HG03039 (cell line): ENCODE measurements around the gene FOXK2.

Experiments used
- ATAC-seq: cut with Tn5 transposase; IDR thresholded peaks from one replicate; pipeline ENCODE4 v1.9.1; 2021; ENCODE audit warnings: mild to moderate bottlenecking, moderate library complexity; ENCODE audit not compliant: unreplicated experiment

Gene FOXK2

GRCh38 chr17:82601447-82602000 lies 82.0 kb downstream of the FOXK2 start:
- ATAC-seq, result no peak

GRCh38 chr17:82602487-82602886 lies 83.0 kb downstream of the FOXK2 start:
- ATAC-seq, result no peak

GRCh38 chr17:82602986-82603710 lies 83.6 kb downstream of the FOXK2 start:
- no peak for ATAC-seq

- ATAC-seq, result no peak
Observed at GRCh38 chr17:82603981-82604448, 84.5 kb downstream of the FOXK2 start.

GRCh38 chr17:82604532-82604931 lies 85.0 kb downstream of the FOXK2 start:
- ATAC-seq, result no peak

- ATAC-seq, result no peak
Observed at GRCh38 chr17:82605939-82606600, 86.5 kb downstream of the FOXK2 start.

- no peak for ATAC-seq
Observed at GRCh38 chr17:82608816-82609215, 89.3 kb downstream of the FOXK2 start.

- no peak for ATAC-seq
Observed at GRCh38 chr17:82609655-82610054, 90.1 kb downstream of the FOXK2 start.

GRCh38 chr17:82611140-82612058 lies 91.9 kb downstream of the FOXK2 start:
- ATAC-seq, result no peak

- no peak for ATAC-seq
Observed at GRCh38 chr17:82613283-82614094, 94.0 kb downstream of the FOXK2 start.

- no peak for ATAC-seq
Observed at GRCh38 chr17:82614095-82614631, 94.6 kb downstream of the FOXK2 start.

GRCh38 chr17:82615084-82616020 lies 95.8 kb downstream of the FOXK2 start:
- no peak for ATAC-seq

- ATAC-seq, result no peak
Observed at GRCh38 chr17:82616021-82616711, 96.6 kb downstream of the FOXK2 start.

- ATAC-seq, result no peak
Observed at GRCh38 chr17:82619211-82619610, 99.7 kb downstream of the FOXK2 start.

GRCh38 chr17:82619641-82620040 lies 100.1 kb downstream of the FOXK2 start:
- no peak for ATAC-seq

GRCh38 chr17:82623707-82624106 lies 104.2 kb downstream of the FOXK2 start:
- ATAC-seq, result no peak

- no peak for ATAC-seq
Observed at GRCh38 chr17:82627405-82627804, 107.9 kb downstream of the FOXK2 start.

GRCh38 chr17:82629748-82630147 lies 110.2 kb downstream of the FOXK2 start:
- ATAC-seq, result no peak
